Stimulated activated CD8-positive, alpha-beta memory T cell treated with anti-CD3 and anti-CD28 coated beads, Interleukin-7, amount 100 ng/mL, for 1 hour (primary cell): ENCODE measurements around the gene KCNJ6.
"Not testable (repeated sequence)": the region's sequence is repeated elsewhere in the genome, so short reads cannot be mapped to it uniquely, and the experiment has no call there.

Experiments used
- DNase-seq, 2 donors: peaks; one replicate each; pipeline ENCODE4 v3.0.0-alpha.2; 2020; ENCODE audit warnings: low read depth in 2 of 2

Gene KCNJ6, protein sequence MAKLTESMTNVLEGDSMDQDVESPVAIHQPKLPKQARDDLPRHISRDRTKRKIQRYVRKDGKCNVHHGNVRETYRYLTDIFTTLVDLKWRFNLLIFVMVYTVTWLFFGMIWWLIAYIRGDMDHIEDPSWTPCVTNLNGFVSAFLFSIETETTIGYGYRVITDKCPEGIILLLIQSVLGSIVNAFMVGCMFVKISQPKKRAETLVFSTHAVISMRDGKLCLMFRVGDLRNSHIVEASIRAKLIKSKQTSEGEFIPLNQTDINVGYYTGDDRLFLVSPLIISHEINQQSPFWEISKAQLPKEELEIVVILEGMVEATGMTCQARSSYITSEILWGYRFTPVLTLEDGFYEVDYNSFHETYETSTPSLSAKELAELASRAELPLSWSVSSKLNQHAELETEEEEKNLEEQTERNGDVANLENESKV

DNA sequence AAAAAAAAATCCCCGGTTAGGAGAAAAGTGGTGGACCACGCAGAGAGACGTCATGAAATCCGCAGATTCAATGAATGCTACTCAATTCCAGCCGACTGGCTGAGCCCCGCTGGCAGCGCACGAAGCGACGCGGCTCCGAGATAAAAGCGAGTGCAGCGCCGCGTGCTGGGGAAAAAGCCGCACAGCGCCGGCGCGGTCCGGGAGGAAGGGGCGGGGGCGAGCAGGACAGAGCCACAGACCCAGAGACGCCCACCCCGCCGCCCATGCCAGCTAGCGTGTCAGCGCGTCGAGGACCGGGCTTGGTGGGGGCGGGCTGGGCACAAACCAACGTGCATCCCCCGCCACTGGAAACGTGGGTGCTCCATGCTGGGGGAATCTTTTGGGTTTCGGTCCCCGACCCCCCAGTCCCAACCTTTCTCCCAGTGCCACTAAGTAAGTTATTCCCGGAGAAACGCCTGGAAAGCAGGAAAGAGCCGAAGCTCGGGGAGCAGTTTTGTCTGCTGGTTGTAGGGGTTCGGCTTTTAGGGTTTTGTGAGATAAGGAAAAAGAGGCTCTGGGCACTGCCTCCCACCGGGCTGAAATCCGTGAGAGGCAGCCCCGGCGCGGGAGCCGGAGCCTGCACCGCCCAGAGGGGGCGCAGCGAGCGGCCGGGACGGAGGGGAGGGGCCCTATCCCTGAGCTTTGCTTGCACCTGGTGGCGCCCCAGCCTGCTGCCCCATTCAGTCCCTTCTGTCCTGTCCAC lies at the start of gene KCNJ6:
TSS of gene KCNJ6 (minus strand) at position 148 of the 742 bp plus-strand sequence. CDS start 75,775 bp downstream, outside the sequence.
- DNase-seq, result no peak

DNA sequence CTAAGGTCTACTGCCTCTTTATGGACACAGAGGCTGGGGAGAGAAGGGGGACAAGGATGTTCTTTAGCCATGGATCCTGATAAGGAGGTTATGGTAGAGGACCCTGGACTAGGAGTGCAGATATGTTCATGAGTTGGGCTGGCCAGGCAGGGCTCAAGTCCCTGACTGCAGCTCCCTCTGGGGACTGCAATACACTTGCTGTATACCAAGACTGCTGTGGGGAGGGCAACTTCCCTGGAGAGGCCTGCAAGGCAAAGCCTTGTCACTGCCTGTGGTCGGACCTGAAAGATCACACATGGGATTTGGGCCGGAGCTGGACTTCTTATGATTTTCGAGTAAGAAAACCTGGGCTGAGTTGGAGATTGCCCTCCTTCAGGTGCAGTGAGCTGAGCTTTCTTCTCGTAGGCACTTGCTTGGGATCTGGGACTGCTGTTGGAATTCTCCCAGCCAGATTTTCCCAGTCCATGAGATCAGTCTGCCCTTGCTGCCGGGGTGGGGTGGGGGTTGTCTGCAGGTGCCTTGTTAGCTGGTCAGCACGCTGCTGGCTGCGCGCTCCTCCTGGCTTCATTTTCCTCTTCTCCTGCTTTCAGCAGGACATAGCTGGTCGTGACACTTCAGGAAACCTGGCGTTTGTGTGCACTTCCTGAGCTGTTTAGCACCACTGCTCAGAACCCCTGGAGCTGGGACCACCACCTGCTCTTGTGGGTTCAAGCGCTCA lies 49.0 kb upstream of the KCNJ6 start:
- no peak for DNase-seq

DNA sequence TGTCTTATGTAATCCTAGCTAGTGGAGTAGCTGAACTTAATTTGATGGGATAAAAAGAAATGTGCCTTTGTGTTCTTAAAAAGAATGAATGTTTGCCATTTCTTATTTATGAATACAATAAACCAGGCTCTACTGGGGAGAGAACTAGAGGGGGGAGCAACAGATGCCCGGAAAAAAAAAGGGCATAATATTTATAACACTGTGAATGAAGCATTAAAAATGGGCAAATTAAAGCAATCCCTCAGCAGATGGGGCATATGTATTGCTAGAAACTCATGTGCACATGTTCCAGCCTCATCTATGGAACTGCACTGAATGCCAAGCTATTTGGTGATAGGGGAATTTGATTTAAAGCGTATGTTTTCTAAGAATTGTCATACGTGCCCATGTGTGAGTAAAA lies 42.3 kb upstream of the KCNJ6 start:
- no peak for DNase-seq

DNA sequence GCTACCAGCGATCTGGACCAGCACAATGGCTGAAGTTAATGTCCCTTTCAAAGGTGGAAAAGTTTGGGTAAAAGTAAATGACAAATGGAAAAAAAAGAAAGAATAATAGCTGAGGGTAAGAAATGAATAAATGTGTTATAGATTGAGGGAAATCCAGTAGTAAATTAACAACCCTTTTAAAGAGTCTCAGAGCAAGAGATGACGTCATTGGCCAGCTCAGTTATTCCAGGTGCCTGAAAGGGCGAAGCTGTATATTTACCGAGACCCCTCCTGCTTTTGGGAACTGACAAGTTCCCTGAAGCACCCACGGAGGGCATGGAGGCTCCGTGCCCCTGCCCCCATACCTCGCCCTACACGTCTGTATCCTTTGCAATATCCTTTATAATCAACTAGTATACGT lies 40.5 kb upstream of the KCNJ6 start:
- DNase-seq, result no peak

DNA sequence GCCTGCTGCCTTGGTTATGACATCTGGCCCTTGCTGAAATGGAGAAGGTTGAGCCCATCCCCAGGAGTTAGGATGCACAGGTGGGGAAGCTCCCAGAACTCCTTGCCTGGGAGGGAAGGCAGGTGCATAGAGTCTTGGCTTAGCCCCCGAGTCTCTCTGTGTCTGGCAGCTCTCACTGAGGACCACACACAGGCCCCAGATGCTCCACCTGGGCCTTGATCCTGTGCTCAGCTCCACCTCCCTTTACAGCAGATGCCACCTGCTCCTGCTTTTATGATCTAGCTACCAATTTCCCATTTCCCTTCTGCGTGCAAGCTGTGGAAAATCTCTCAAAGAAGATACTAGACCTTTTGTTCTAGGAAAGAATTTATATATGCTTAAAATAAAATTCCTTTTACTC lies 28.8 kb upstream of the KCNJ6 start:
- DNase-seq, result no peak

DNA sequence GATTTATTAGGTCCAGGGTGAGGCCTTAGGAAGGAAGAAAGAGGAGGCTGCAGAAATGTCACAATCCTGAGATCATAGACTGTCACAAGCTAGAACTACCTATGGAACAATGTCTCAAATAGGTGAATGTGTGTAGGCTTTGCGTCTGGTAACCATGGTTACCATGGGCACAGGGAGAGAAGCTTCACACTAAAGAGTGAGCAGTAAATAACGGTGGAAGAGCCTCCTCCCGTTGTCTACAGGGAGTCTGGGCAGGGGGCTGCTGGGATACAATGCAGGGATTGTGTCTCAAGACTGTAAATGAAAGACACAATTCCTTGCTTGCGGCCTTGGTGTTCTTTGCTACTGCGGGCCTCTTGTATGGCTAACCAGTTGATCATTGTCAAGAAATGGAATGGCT lies 28.2 kb upstream of the KCNJ6 start:
- DNase-seq, result no peak

DNA sequence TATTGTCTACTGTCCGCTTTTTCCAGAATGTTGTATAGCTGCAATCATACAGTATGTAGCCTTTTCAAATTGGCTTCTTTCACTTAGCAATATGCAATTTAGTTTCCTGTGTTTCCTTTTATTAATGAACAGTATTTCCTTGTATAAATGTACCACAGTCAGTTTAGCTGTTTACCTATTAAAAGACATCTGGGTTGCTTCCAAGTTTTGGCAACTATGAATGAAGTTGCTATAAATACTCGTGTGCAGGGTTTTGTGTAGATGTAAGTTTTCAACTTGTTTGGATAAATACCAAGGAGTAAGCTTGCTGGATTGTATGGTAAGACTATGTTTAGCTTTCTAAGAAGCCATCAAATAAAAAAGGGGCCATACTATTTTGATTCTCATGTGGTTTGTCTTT lies 24.4 kb upstream of the KCNJ6 start:
- DNase-seq, result no peak

DNA sequence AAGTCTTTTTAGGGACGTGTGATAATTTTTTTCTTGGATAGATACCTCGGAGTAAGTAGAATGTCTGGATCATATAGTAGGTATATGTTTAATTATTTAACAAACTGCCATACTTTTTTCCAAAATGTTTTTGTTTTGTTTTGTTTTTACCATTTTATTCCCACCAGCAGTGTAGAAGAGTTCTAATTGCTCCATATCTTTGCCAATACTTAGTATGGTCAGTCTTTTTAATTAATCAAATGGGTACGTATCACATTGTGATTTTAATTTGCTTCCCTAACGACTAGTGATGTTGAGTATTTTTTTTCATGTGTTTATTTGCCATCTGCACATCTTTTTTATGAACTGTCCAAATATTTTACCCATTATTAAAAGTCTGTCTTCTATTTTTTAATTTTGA lies 23.6 kb upstream of the KCNJ6 start:
- no peak for DNase-seq

DNA sequence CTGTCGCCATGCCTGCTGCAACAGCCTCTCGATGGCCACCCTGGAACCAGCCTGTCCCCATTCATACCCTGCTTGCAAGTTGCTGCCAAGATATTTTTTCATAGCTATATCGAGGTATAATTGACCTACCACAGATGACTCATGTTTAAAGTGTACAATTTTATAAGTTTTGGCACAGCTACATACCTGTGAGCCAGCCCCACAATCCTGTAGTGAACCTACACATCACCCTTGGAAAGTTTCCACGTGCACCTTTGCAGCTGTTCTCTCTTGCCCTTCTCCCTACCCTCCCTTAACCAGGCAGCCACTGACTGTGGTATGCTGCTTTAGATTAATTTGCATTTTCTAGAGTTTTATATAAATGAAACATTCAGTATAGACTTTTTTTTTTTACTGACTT lies 23.0 kb upstream of the KCNJ6 start:
- no peak for DNase-seq

DNA sequence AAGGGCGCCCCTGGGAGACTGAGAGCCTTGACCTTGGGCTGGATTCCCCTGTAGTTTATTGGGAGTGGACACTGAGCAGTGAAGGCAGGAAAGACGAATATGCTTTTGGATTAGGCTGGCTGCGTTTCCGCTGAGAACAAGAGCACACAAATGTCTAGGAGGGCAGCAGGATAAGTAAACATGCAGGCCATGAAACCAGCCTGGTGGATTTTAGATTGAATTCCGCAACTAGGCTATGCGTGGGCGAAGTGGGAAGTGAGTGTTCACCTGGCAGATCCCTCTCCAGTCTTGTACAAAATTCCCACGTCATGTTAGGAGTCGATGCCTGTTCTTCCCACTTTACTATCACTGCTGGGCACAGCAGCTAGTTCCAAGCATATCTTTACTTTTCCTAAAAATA lies 21.4 kb upstream of the KCNJ6 start:
- no peak for DNase-seq

DNA sequence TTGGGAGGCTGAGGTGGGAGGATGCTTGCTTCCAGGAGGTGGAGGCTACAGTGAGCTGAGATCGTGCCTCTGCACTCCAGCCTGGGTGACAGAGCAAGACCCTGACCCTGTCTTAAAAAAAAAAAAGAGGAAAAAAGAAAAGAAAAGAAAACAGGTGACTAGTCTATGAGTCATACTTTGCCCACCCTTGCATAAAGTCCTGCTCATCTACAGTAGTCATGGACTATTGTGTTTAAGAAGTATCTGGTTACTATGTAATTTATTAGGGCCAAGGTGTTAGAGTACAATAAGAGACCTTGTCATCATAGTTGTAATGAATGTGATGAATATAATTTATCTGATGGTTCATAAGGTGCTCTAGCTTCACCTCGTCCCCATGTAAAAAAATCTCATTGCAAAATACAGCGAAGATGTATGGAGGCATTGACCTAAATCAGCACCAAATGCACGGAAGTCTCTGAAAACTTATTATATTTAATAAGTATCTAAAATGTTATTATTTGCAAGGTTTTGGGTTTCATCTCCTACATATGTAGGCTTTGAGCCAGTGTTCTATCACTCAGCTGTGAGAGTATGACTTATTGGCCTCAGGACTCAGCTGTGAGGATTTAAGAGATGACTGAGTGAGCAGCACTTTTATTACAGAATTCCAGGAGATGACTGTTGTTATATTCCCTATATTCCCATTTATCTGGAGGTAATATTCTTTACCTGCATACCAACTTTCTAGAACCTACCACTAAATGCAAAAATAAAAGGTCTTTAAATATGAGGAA lies 19.9 kb upstream of the KCNJ6 start:
- DNase-seq, result no peak

DNA sequence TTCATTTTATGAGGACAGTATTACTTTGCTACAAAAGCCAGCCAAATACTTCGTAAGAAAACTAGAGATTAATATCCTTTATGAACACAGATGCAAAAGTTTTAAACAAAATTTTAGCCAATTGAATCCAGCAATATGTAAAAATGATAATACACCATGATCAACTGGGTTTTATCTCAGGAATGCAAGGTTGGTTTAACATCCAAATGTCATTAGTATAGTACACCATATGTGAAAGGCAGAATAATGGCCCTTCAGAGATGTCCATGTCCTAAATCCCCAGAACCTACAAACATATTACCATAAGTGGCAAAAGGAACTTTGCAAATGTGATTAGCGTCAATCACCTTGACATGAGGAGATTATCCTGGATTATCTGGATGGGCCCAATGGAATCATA lies 16.7 kb upstream of the KCNJ6 start:
- DNase-seq, result no peak

DNA sequence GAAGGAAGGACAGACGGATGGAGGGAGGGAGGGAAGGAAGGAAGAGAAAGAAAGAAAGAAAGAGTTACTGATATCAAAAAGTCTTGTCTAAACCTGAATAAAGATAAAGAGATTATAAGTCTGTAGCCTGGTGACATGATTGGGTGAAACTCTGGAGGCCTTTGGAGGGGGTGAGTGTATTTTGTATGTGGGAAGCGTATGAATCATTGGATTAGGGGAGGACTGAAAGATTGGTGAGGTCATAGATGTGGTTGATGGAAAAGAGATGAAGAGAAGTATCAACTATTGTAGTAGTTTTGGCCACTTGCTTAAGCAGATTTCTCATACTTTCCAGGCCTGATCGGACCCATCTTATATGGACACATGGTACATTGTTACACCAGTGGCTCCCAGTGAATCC lies 11.5 kb upstream of the KCNJ6 start:
- no peak for DNase-seq

DNA sequence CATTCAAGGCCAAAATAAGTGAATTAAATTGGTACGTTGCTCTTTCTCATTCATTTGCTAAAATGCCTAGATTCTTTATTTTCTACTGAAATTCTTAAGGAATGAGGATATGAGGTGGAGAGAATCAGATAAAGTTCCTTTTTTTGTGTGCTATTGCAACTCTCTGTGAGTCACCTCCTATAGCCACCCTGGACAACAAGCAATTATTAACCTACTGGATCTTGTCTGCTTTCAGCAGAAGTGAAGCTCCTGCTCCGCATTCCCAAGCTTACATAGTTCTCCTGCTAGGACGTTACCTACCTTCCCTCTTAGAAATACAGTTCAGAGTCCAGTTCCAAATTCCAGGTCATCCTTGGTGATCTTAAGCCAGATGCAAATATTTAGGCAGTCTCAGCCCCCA lies 4.8 kb upstream of the KCNJ6 start:
- no peak for DNase-seq

DNA sequence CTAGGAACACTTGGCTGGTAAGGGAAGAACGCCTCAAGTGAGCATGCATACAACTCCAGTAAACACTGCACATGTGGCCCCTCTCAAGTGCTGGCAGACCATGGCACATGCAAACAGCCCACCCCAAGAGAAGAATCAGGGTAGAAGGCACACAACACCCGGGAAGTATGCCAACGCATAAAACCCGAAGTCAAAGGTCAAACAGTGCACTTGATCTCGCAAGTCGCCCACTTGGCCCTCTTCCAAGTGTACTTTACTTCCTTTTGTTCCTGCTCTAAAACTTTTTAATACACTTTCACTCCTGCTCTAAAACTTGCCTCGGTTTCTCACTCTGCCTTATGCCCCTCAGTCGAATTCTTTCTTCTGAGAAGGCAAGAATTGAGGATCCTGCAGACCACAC lies 4.0 kb upstream of the KCNJ6 start:
- not testable (repeated sequence) for DNase-seq

DNA sequence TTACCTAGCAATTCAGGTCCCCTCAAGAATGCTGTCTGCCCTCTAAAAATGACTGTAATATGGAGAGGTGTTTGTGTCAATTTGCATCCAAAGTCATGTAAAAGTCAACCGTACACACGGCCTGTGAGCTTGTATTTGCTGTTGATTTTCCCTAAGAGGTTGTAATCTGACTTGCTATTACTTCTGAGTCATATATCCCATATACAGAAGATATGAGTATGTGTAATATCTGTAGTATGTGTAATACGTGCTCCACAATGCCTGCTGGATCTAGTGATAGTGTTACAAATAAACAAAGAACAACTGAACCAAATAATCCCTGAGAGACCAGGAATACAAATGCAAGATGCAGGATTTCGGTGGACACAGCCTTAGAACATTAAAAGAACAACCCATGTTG lies 1.4 kb upstream of the KCNJ6 start:
- no peak for DNase-seq

DNA sequence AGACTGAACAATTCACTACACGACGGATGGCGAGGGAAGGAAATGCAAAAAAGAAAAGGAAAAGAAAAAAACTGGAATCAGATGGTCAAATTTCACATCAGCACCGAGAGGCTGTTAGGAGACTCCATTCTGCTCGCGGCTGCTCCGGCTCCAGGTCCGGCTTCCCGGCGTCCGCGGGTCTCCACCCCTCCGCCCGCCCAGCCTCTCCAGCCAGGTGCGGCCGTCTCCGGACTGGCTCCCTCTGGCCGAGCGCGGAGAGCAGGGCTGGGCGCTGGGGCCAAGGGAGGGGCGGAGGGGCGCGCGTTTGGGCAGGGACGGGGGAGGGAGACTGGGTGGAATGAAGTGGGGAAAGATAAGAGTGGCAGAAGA lies 332 bp downstream of the KCNJ6 start:
- no peak for DNase-seq

DNA sequence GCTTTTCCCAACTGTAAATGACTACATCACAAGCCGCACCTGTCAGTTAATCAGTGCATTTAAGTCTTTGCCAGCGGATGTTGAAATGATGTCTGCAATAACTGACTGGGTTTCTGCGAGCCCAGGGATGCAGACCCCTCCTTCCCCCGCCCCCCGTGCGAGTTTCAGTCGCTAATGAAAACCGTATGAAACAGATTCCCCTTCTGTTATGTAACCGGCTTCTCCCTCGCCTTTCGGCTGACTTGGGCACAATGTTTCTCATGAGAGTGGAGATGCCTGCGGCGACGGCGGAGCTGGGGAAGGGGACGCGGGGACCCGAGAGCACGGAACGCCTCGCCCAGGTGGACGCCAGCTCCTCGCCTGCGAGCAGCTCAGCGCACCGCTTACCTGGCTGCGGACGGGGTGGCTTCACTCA lies 753 bp downstream of the KCNJ6 start:
- DNase-seq, result no peak

DNA sequence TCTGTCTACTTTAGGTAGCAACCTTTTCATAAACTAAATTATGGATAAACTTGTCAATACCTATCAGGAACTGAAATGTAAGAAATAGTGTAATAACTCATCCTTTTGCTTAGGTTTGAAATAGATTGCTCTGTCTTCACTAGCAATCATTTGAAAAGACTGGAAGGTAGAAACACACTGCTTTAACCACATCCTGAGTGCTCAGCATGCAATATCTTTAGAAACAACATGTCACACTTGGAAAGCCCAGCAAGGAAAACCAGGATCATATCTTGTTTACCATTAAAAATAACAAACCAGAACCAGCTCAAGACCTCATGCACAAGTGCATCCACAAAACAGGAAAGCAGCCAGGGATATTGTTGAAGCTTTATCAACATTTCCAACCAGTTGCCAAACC lies 3.6 kb downstream of the KCNJ6 start:
- DNase-seq, result no peak

DNA sequence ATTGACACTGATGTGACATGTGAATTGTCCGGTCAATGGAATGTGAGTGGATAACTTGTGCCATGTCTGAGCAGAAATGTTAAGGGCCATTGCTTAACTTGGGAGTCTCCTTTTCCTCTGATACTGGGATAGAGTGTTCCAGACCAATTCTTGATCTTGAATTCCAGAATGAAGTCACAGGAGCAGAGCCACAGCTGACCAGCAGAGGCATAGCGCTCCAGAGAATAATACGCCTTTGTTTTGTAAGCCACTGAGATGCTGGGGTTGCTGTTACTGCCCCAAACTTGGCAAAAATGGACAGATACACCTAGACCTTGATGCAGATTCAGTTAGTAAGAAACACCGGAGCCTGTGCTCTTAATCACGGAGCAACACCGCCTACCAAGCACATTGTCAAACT lies 6.3 kb downstream of the KCNJ6 start:
- DNase-seq, result no peak

DNA sequence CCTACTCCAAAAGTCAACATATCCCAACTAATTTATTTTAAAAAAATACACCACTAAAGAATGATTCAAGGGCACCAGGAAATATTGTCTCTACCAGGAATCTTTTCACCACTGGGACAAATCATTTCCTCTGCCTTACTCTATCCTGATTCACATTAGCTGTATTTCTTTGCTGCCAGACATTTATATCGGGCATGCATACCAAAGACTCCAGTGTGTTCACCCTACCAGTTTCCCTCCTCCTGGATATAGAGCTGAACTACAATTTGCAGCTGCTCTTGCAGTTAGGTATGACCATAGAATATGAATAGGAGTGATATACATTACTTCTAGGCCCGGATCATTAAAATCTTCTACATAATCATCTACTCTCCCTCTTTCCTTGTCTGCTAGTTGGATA lies 7.6 kb downstream of the KCNJ6 start:
- DNase-seq, result no peak

DNA sequence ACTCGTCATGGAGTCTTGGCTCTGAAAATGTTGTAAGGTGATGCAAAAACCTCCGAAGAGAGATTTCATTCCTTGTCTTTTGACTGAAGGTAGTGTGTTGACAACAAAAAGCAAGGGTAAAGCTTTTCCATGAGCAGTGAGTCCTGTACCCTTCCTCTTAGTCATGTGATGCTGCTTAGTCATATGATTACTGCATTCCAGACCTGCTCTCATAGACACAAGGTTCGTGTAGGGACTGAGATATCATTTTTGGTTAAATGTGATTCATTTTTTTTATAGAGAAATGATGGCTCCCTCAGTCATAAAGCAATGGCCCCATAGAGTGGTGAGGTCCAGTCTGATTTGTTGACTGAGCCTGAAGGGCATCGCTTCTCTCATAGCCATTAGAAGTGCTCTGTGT lies 9.2 kb downstream of the KCNJ6 start:
- no peak for DNase-seq
